ENCODE results near the gene PPP1R11. TPM values are rescaled to one million over a fixed set of nuclear protein-coding genes. Genes with fewer than 3 reads are reported as not detected.
A peak's percentile ranks its signal among the peaks of the same experiment; 100 is the strongest.

PPP1R11 gene
- total and polyA plus RNA-seq, 9 of the 15 experiments (the other 6 are each of a cell fraction or from before 2014, with no cell fraction given): 17.8 to 94.8 (median 44.6) TPM

GRCh38 chr6:30097902-30098768 lies 31.1 kb downstream of the PPP1R11 start (continued):
- TF ChIP-seq, protein P1, sequence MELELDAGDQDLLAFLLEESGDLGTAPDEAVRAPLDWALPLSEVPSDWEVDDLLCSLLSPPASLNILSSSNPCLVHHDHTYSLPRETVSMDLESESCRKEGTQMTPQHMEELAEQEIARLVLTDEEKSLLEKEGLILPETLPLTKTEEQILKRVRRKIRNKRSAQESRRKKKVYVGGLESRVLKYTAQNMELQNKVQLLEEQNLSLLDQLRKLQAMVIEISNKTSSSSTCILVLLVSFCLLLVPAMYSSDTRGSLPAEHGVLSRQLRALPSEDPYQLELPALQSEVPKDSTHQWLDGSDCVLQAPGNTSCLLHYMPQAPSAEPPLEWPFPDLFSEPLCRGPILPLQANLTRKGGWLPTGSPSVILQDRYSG (tag; conservative IDR thresholded peaks at IDR 0.05; ENCODE audit: low read depth): no peak
- TF ChIP-seq STAT5A (IDR thresholded peaks at IDR 0.05; ENCODE audit: borderline replicate concordance, low read length) (no peak), TSHZ1 (CRISPR knock-in tag; IDR thresholded peaks at IDR 0.05) (no peak), SMAD3 (CRISPR knock-in tag; conservative IDR thresholded peaks at IDR 0.05) (no peak), LEF1 (IDR thresholded peaks at IDR 0.05) (no peak), ZBED1 (IDR thresholded peaks at IDR 0.05) (no peak), HDAC1 (IDR thresholded peaks at IDR 0.05) (no peak), HCFC1 (IDR thresholded peaks at IDR 0.05; ENCODE audit: low read depth, low read length) (no peak), BCOR (IDR thresholded peaks at IDR 0.05) (no peak), PML (IDR thresholded peaks at IDR 0.05; ENCODE audit: low read length) (no peak), TCF15 (CRISPR knock-in tag; IDR thresholded peaks at IDR 0.05) (no peak), SMAD1 (IDR thresholded peaks at IDR 0.05; ENCODE audit: low read depth, low read length, partially characterized antibody) (no peak), ARID4B (CRISPR knock-in tag; IDR thresholded peaks at IDR 0.05) (no peak), TEAD1 (CRISPR knock-in tag; IDR thresholded peaks at IDR 0.05) (0 out of 4 replicates have a peak, but pooled peaks of 1 of the 2 experiments have one; percentile 36), ZNF436 (CRISPR knock-in tag; IDR thresholded peaks at IDR 0.05) (no peak), MBD2 (IDR thresholded peaks at IDR 0.05; ENCODE audit: borderline replicate concordance, low read depth) (no peak), XRCC5 (IDR thresholded peaks at IDR 0.05; ENCODE audit: low read depth, low read length) (no peak)
- TF ChIP-seq, protein P2, sequence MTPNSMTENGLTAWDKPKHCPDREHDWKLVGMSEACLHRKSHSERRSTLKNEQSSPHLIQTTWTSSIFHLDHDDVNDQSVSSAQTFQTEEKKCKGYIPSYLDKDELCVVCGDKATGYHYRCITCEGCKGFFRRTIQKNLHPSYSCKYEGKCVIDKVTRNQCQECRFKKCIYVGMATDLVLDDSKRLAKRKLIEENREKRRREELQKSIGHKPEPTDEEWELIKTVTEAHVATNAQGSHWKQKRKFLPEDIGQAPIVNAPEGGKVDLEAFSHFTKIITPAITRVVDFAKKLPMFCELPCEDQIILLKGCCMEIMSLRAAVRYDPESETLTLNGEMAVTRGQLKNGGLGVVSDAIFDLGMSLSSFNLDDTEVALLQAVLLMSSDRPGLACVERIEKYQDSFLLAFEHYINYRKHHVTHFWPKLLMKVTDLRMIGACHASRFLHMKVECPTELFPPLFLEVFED (CRISPR knock-in tag; conservative IDR thresholded peaks at IDR 0.05): no peak
